GM19395 (cell line): Measurements from ENCODE around the gene RBM6.

Experiments
- ATAC-seq: cut with Tn5 transposase; IDR thresholded peaks from one replicate; pipeline ENCODE4 v1.9.1; 2021; ENCODE audit warnings: mild to moderate bottlenecking, moderate library complexity; ENCODE audit not compliant: unreplicated experiment

RBM6 gene

DNA sequence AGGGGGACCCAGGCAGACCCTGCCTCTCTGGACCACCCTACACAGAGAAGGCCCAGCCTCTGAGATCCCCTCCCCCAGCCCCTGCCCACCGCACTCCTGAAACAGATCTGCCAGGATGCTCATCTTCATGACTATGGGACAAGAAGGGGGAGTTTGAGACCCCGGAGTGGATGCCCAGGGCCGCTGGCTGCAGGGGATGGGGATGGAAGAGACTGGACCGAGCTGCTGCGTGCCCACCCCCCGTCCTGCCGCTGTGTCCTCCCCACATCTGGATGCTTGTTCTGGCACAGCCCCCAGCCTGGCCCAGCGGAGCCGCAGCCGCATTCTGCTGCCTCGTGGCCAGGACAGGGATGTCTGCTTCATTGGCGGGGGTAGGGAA lies 184.8 kb downstream of the RBM6 start:
- ATAC-seq: no peak

- ATAC-seq: no peak
Measured at GRCh38 chr3:50125541-50126286, 185.8 kb downstream of the RBM6 start.

GRCh38 chr3:50126287-50127211 lies 186.6 kb downstream of the RBM6 start:
- ATAC-seq: no peak
